CD14-positive monocyte (primary cell): Measurements from ENCODE around the gene CLDN34. TPM values are rescaled to one million over a fixed set of nuclear protein-coding genes. Genes with fewer than 3 reads are reported as not detected.

Experiments used
- DNase-seq, 3 donors: peaks; one replicate each; pipeline ENCODE4 v3.0.0-alpha.2; 2011 to 2022
- H2AFZ ChIP-seq: 2 replicates; pipeline ENCODE4 v1.6.0; 2012; ENCODE audit warnings: mild to moderate bottlenecking, low read depth, low read length, inconsistent platforms; ENCODE audit not compliant: insufficient read depth, poor library complexity, severe bottlenecking
- H3K27ac ChIP-seq, 2 donors: 1 replicate in 1 of 2; 2 replicates in 1 of 2; pipeline ENCODE4 v1.5.1; 2012 to 2013; ENCODE audit warnings: low read length in 2 of 2, control low read depth in 1 of 2, inconsistent platforms in 1 of 2, low read depth in 1 of 2, mild to moderate bottlenecking in 1 of 2
- H3K27me3 ChIP-seq, 2 donors: one replicate each; pipeline versions ENCODE4 v1.6.0 to v1.6.1; 2011 to 2013; ENCODE audit warnings: low read length in 2 of 2; ENCODE audit not compliant: control insufficient read depth in 2 of 2, insufficient read depth in 2 of 2
- H3K36me3 ChIP-seq, 2 donors: replicated peaks in 1 of 2; 1 replicate in 1 of 2; 2 replicates in 1 of 2; pipeline versions ENCODE4 v1.5.1 to v1.6.1; 2012 to 2013; ENCODE audit warnings: low read length in 2 of 2, control low read depth in 1 of 2, inconsistent platforms in 1 of 2, mild to moderate bottlenecking in 1 of 2; ENCODE audit not compliant: insufficient read depth in 2 of 2, control insufficient read depth in 1 of 2
- H3K4me1 ChIP-seq, 2 donors: 1 replicate in 1 of 2; 2 replicates in 1 of 2; pipeline versions ENCODE4 v1.5.1 to v1.6.1; 2012 to 2013; ENCODE audit warnings: low read length in 2 of 2, control low read depth in 1 of 2, inconsistent platforms in 1 of 2, mild to moderate bottlenecking in 1 of 2, moderate library complexity in 1 of 2; ENCODE audit not compliant: insufficient read depth in 2 of 2, control insufficient read depth in 1 of 2
- H3K4me2 ChIP-seq: replicated peaks from 2 replicates; pipeline ENCODE3; 2012; ENCODE audit warnings: low read length, moderate library complexity, mild to moderate bottlenecking; ENCODE audit not compliant: poor library complexity, severe bottlenecking; ENCODE audit errors: extremely low read depth
- H3K4me3 ChIP-seq, 3 experiments: fragments of 200-600 bp in 1 of 3; sonication (generic) in 1 of 3; replicated peaks in 1 of 3; 1 replicate in 2 of 3; 2 replicates in 1 of 3; pipeline ENCODE4 v1.5.1; 2011 to 2013; ENCODE audit warnings: low read length in 3 of 3, mild to moderate bottlenecking in 3 of 3, control low read depth in 2 of 3, low read depth in 2 of 3, inconsistent platforms in 1 of 3, moderate library complexity in 1 of 3
- H3K79me2 ChIP-seq: 2 replicates; pipeline ENCODE4 v1.6.0; 2012; ENCODE audit warnings: mild to moderate bottlenecking, control low read depth, inconsistent platforms, low read length, moderate library complexity; ENCODE audit not compliant: insufficient read depth
- H3K9ac ChIP-seq: 2 replicates; pipeline ENCODE4 v1.6.0; 2017; ENCODE audit warnings: low read length, mild to moderate bottlenecking; ENCODE audit not compliant: insufficient read depth, poor library complexity, severe bottlenecking
- H3K9me3 ChIP-seq, 2 donors: replicated peaks in 1 of 2; 1 replicate in 1 of 2; 2 replicates in 1 of 2; pipeline versions ENCODE4 v1.5.1 to v1.6.1; 2012 to 2013; ENCODE audit warnings: low read length in 2 of 2, control low read depth in 1 of 2; ENCODE audit not compliant: control insufficient read depth in 1 of 2, insufficient read depth in 1 of 2
- H4K20me1 ChIP-seq: 2 replicates; pipeline ENCODE4 v1.6.0; 2012; ENCODE audit warnings: mild to moderate bottlenecking, low read length, control low read depth, moderate library complexity; ENCODE audit not compliant: insufficient read depth
- H3K27ac Mint-ChIP-seq, 7 donors: one replicate each; pipeline ENCODE4 v1.8.0; 2020; ENCODE audit warnings: mild to moderate bottlenecking in 7 of 7, mixed read lengths in 7 of 7, moderate library complexity in 6 of 7, inconsistent platforms in 2 of 7
- H3K27me3 Mint-ChIP-seq, 3 donors: one replicate each; pipeline ENCODE4 v1.8.0; 2021 to 2022; ENCODE audit warnings: low read depth in 3 of 3, mild to moderate bottlenecking in 3 of 3, mixed read lengths in 3 of 3, moderate library complexity in 3 of 3, inconsistent platforms in 1 of 3
- H3K36me3 Mint-ChIP-seq, 2 donors: one replicate each; pipeline ENCODE4 v1.8.0; 2020; ENCODE audit warnings: mixed read lengths in 2 of 2, inconsistent platforms in 1 of 2, mild to moderate bottlenecking in 1 of 2
- H3K4me1 Mint-ChIP-seq: one replicate; pipeline ENCODE4 v1.8.0; 2020; ENCODE audit warnings: mild to moderate bottlenecking, mixed read lengths
- H3K4me3 Mint-ChIP-seq, 2 donors: one replicate each; pipeline ENCODE4 v1.8.0; 2020; ENCODE audit warnings: mild to moderate bottlenecking in 2 of 2, mixed read lengths in 2 of 2, moderate library complexity in 1 of 2
- H3K9me3 Mint-ChIP-seq, 7 donors: one replicate each; pipeline ENCODE4 v1.8.0; 2020 to 2022; ENCODE audit warnings: mixed read lengths in 7 of 7, mild to moderate bottlenecking in 6 of 7, moderate library complexity in 6 of 7, inconsistent platforms in 2 of 7
- WGBS: methylation state at CpG from one replicate; pipeline ENCODE4 v1.1.5; 2013; ENCODE audit warnings: missing lambda C conversion rate; ENCODE audit not compliant: insufficient coverage; 5-methylcytosine and 5-hydroxymethylcytosine counted together
- intact Hi-C, 2 donors: fragments of 100-400 bp; cut with micrococcal nuclease; formaldehyde crosslinking; loops; one replicate each; pipeline versions ENCODE4 v1.15.0 to v1.15.1; 2023
- polyA plus RNA-seq, 3 donors: library from polyadenylated mRNA; depleted of rRNA in 1 of 3; unstranded in 2 of 3; stranded (reverse) in 1 of 3; fragments of 300-500 nt in 2 of 3; fragments of >200 nt in 1 of 3; fragmentation: Illumina TruSeq in 2 of 3; gene quantifications; 1 replicate in 2 of 3; 2 replicates in 1 of 3; pipeline ENCODE4 v1.2.3, GENCODE V29; 2012 to 2021
- TF ChIP-seq, protein P1 (sequence below): fragments of 200-600 bp; IDR thresholded peaks from one replicate; pipeline ENCODE4 v1.8.0; 2022; ENCODE audit warnings: antibody characterized with exemption, mild to moderate bottlenecking

The CLDN34 gene
- polyA plus RNA-seq, 3 donors: not detected

DNA sequence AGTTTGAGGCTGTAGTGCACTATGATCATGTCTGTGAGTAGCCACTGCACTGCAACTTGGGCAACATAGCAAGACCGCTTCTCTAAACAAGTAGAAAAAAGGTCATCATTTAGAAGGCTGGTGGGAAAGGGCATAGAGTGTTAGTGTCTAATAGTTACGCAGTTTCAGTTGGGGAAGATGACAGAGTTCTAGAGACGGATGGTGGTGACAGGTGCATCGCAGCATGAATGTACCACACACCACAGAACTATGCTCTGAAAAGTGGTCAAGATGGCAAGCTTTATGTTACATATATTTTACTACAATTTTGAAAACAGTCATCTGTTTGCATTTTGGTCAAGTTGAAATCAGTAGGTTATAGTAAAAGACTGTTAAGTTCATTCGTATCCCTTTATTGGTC, 23.7 kb upstream of the CLDN34 start:
- H3K4me2 ChIP-seq: no peak overlapping the region
- peaks cover 9% of the 10 kb centered on the region for H3K4me1 Mint-ChIP-seq

DNA sequence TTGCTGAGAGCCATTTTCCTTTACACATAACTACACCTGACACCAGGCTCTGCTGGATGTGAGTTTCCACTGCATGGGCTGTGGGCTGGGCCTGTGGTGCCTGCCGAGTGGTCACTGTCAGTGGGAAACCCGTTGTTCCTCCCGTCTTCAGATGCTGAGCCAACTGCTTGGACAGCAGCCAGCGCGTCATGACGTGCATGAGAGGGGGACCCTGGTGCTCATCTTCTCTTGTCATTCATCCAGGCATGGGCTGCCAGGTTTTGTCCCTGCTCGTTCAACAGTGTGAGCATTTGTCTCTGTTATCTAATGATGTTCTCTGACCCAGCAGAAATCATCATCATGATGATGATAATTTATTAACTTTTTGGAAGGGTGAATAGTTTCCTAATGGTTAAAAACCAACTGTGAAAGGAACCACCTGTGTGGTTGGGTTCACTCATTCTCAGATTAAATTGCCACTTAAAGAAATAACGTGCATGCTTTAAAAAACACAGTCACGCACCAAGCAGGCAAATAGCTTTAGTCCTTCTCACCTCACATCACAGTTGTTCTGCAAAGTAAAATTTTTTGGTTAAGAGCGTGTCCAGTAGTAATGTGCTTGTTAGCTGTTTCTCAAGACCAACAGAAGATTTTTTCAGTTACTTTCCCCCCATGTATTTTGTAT, 19.9 kb upstream of the CLDN34 start:
- Mint-ChIP-seq H3K9me3 (peaks cover 0 to 16% (median 5%) of the 10 kb centered on the region in 7 donors), H3K4me3 (no peak overlapping the region), H3K4me1 (peaks cover under 1% of the 10 kb centered on the region), H3K27ac (no peak overlapping the region), H3K27me3 (peaks cover 6 to 15% (median 9%) of the 10 kb centered on the region in 3 donors), H3K36me3 (no peaks in the 10 kb centered on the region)
- Histone ChIP-seq H3K36me3 (no peaks in the 10 kb centered on the region), H3K4me3 (no peak overlapping the region), H3K9ac (no peak overlapping the region), H3K4me1 (no peaks in the 10 kb centered on the region), H3K4me2 (no peak overlapping the region), H3K27ac (no peak overlapping the region), H2AFZ (no peak overlapping the region), H4K20me1 (no peaks in the 10 kb centered on the region), H3K27me3 (no peaks in the 10 kb centered on the region), H3K79me2 (no peaks in the 10 kb centered on the region), H3K9me3 (peaks cover 0 to under 1% of the 10 kb centered on the region in 2 donors)
- 40% methylated on average over 6 of the region's 10 CpGs for WGBS
- DNase-seq: peak in 1 of 3 donors; percentile 4
- TF ChIP-seq, protein P1, sequence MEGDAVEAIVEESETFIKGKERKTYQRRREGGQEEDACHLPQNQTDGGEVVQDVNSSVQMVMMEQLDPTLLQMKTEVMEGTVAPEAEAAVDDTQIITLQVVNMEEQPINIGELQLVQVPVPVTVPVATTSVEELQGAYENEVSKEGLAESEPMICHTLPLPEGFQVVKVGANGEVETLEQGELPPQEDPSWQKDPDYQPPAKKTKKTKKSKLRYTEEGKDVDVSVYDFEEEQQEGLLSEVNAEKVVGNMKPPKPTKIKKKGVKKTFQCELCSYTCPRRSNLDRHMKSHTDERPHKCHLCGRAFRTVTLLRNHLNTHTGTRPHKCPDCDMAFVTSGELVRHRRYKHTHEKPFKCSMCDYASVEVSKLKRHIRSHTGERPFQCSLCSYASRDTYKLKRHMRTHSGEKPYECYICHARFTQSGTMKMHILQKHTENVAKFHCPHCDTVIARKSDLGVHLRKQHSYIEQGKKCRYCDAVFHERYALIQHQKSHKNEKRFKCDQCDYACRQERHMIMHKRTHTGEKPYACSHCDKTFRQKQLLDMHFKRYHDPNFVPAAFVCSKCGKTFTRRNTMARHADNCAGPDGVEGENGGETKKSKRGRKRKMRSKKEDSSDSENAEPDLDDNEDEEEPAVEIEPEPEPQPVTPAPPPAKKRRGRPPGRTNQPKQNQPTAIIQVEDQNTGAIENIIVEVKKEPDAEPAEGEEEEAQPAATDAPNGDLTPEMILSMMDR: no peak
- intact Hi-C loops: no loop called here

More for the DNA sequence above, 23.7 kb upstream of the CLDN34 start:
- Histone ChIP-seq H3K9ac (no peak overlapping the region), H3K79me2 (no peaks in the 10 kb centered on the region), H4K20me1 (no peaks in the 10 kb centered on the region), H3K9me3 (no peaks in the 10 kb centered on the region), H3K36me3 (no peaks in the 10 kb centered on the region), H3K27me3 (no peaks in the 10 kb centered on the region), H3K27ac (no peak overlapping the region), H2AFZ (no peak overlapping the region), H3K4me3 (no peak overlapping the region), H3K4me1 (peaks cover 3 to 8% of the 10 kb centered on the region in 2 donors)
- TF ChIP-seq, protein P1: no peak
- Mint-ChIP-seq H3K27me3 (peaks cover 8 to 26% (median 21%) of the 10 kb centered on the region in 3 donors), H3K27ac (peak overlapping the region in 1 of 7 donors; percentile 13), H3K4me3 (no peak overlapping the region), H3K36me3 (no peaks in the 10 kb centered on the region), H3K9me3 (peaks cover 0 to 12% (median 0%) of the 10 kb centered on the region in 7 donors)
- WGBS: no CpG with 5 or more reads among the region's 5 CpGs
- no peak for DNase-seq
- intact Hi-C loops: no loop called here
